Neural cell (in vitro differentiated cells): Measurements from ENCODE around the gene RGL1. TPM values are rescaled to one million over a fixed set of nuclear protein-coding genes. Genes with fewer than 3 reads are reported as not detected.

Source experiments
- H2AFZ ChIP-seq: fragments of 200-600, 300-800 bp; sonication (generic), shearing (Covaris generic); 2 replicates; pipeline ENCODE4 v1.6.0; 2014; ENCODE audit warnings: low read depth, mild to moderate bottlenecking, antibody characterized with exemption, low read length, moderate library complexity
- H3F3A ChIP-seq: fragments of 200-600 bp; shearing (Covaris generic); 2 replicates; pipeline ENCODE4 v1.6.1; 2016; ENCODE audit warnings: mild to moderate bottlenecking, moderate library complexity, mixed read lengths, antibody characterized with exemption, low read length; ENCODE audit not compliant: insufficient read depth, poor library complexity, severe bottlenecking
- H3K27ac ChIP-seq: fragments of 200-600, 300-800 bp; sonication (generic), shearing (Covaris generic); 2 replicates; pipeline ENCODE4 v1.5.1; 2014; ENCODE audit warnings: mild to moderate bottlenecking, low read length, moderate library complexity
- H3K27me3 ChIP-seq: fragments of 300-800, 200-600 bp; sonication (generic), shearing (Covaris generic); 2 replicates; pipeline ENCODE4 v1.6.0; 2014; ENCODE audit warnings: mild to moderate bottlenecking, low read depth, low read length, moderate library complexity; ENCODE audit not compliant: insufficient read depth
- H3K36me3 ChIP-seq: fragments of 300-800, 200-600 bp; sonication (generic), shearing (Covaris generic); 2 replicates; pipeline ENCODE4 v1.5.1; 2014; ENCODE audit warnings: mild to moderate bottlenecking, antibody characterized with exemption, low read length, moderate library complexity; ENCODE audit not compliant: insufficient read depth
- H3K4me2 ChIP-seq: fragments of 300-800, 200-600 bp; sonication (generic), shearing (Covaris generic); 2 replicates; pipeline ENCODE4 v1.6.0; 2014; ENCODE audit warnings: mild to moderate bottlenecking, low read length
- H3K4me3 ChIP-seq: fragments of 300-800, 200-600 bp; sonication (generic), shearing (Covaris generic); 2 replicates; pipeline ENCODE4 v1.5.1; 2014; ENCODE audit warnings: mild to moderate bottlenecking, low read length, moderate library complexity
- H3K79me2 ChIP-seq: fragments of 200-600 bp; shearing (Covaris generic); replicated peaks from 2 replicates; pipeline ENCODE4 v1.6.0; 2014; ENCODE audit warnings: mild to moderate bottlenecking, low read length, moderate library complexity; ENCODE audit not compliant: insufficient read depth
- H3K9ac ChIP-seq: fragments of 300-800, 200-600 bp; sonication (generic), shearing (Covaris generic); 2 replicates; pipeline ENCODE4 v1.6.1; 2016; ENCODE audit warnings: mild to moderate bottlenecking, low read length, mixed read lengths
- H3K9me2 ChIP-seq: fragments of 200-600 bp; shearing (Covaris generic); 2 replicates; pipeline ENCODE4 v1.6.1; 2016; ENCODE audit warnings: mild to moderate bottlenecking, low read length, mixed read lengths; ENCODE audit not compliant: insufficient read depth
- H3K9me3 ChIP-seq: fragments of 200-600, 300-800 bp; sonication (generic), shearing (Covaris generic); 2 replicates; pipeline ENCODE4 v1.6.1; 2016; ENCODE audit warnings: mild to moderate bottlenecking, mixed run types, low read length, moderate library complexity, mixed read lengths
- H4K20me1 ChIP-seq: fragments of 200-600 bp; shearing (Covaris generic); 2 replicates; pipeline ENCODE4 v1.6.1; 2016; ENCODE audit warnings: mild to moderate bottlenecking, mixed run types; ENCODE audit not compliant: insufficient read depth
- CTCF ChIP-seq: fragments of 450-650 bp; IDR thresholded peaks from 2 replicates; pipeline ENCODE4 v1.5.1; 2014; ENCODE audit warnings: antibody characterized with exemption, mild to moderate bottlenecking, moderate library complexity; ENCODE audit not compliant: poor library complexity, severe bottlenecking
- EP300 ChIP-seq: fragments of 450-650 bp; conservative IDR thresholded peaks from 2 replicates; pipeline ENCODE4 v1.6.1; 2014; ENCODE audit warnings: antibody characterized with exemption, mild to moderate bottlenecking, moderate library complexity; ENCODE audit not compliant: poor library complexity, severe bottlenecking
- EZH2 ChIP-seq: fragments of 200-600, 300-800 bp; shearing (Covaris generic), sonication (generic); IDR thresholded peaks from 2 replicates; pipeline ENCODE4 v1.6.1; 2014; ENCODE audit warnings: antibody characterized with exemption, low read length, borderline replicate concordance, mild to moderate bottlenecking; ENCODE audit not compliant: insufficient read depth, poor library complexity, severe bottlenecking
- POLR2AphosphoS5 ChIP-seq: IDR thresholded peaks from 2 replicates; pipeline ENCODE4 v1.6.1; 2012
- RAD21 ChIP-seq: fragments of 450-650 bp; conservative IDR thresholded peaks from 2 replicates; pipeline ENCODE4 v1.6.1; 2014; ENCODE audit warnings: antibody characterized with exemption, mild to moderate bottlenecking, moderate library complexity
- SMC3 ChIP-seq: fragments of 450-650 bp; conservative IDR thresholded peaks from 2 replicates; pipeline ENCODE4 v1.6.1; 2014; ENCODE audit warnings: antibody characterized with exemption, mild to moderate bottlenecking, moderate library complexity; ENCODE audit not compliant: poor library complexity
- TAF1 ChIP-seq: IDR thresholded peaks from 2 replicates; pipeline ENCODE4 v1.6.1; 2012; ENCODE audit warnings: low read depth
- polyA plus RNA-seq: library from polyadenylated mRNA; depleted of rRNA; stranded (reverse); fragments of >200 nt; gene quantifications from 2 replicates; pipeline ENCODE4 v1.2.3, GENCODE V29; 2014
- TF ChIP-seq, protein P1 (sequence below): IDR thresholded peaks from 2 replicates; pipeline ENCODE4 v1.6.1; 2012; ENCODE audit warnings: borderline replicate concordance

The RGL1 gene
- polyA plus RNA-seq, 1 donor from 2014 or later, result 14.7 TPM

- no peak overlapping the region for H3K27ac ChIP-seq
- no peaks in the 10 kb centered on the region for H3K36me3 ChIP-seq
- no peaks in the 10 kb centered on the region for H4K20me1 ChIP-seq
- no peak overlapping the region for H2AFZ ChIP-seq
- H3K9ac ChIP-seq, result no peak overlapping the region
- TF ChIP-seq EP300 (no peak), SMC3 (no peak), RAD21 (no peak), EZH2 (no peak), TAF1 (no peak)
- TF ChIP-seq, protein P1, sequence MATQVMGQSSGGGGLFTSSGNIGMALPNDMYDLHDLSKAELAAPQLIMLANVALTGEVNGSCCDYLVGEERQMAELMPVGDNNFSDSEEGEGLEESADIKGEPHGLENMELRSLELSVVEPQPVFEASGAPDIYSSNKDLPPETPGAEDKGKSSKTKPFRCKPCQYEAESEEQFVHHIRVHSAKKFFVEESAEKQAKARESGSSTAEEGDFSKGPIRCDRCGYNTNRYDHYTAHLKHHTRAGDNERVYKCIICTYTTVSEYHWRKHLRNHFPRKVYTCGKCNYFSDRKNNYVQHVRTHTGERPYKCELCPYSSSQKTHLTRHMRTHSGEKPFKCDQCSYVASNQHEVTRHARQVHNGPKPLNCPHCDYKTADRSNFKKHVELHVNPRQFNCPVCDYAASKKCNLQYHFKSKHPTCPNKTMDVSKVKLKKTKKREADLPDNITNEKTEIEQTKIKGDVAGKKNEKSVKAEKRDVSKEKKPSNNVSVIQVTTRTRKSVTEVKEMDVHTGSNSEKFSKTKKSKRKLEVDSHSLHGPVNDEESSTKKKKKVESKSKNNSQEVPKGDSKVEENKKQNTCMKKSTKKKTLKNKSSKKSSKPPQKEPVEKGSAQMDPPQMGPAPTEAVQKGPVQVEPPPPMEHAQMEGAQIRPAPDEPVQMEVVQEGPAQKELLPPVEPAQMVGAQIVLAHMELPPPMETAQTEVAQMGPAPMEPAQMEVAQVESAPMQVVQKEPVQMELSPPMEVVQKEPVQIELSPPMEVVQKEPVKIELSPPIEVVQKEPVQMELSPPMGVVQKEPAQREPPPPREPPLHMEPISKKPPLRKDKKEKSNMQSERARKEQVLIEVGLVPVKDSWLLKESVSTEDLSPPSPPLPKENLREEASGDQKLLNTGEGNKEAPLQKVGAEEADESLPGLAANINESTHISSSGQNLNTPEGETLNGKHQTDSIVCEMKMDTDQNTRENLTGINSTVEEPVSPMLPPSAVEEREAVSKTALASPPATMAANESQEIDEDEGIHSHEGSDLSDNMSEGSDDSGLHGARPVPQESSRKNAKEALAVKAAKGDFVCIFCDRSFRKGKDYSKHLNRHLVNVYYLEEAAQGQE, result no peak
- no peaks in the 10 kb centered on the region for H3K79me2 ChIP-seq
- H3K4me2 ChIP-seq, result no peak overlapping the region
- H3K9me3 ChIP-seq, result no peaks in the 10 kb centered on the region
- no peak overlapping the region for H3K4me3 ChIP-seq
- H3K27me3 ChIP-seq, result no peaks in the 10 kb centered on the region
- no peaks in the 10 kb centered on the region for H3F3A ChIP-seq
- H3K9me2 ChIP-seq, result no peaks in the 10 kb centered on the region
Measured at GRCh38 chr1:183814121-183814681, 9.3 kb downstream of the RGL1 start.

GRCh38 chr1:183816110-183816509, 11.2 kb downstream of the RGL1 start:
- H3K9ac ChIP-seq, result no peak overlapping the region
- H3K4me2 ChIP-seq, result no peak overlapping the region
- no peaks in the 10 kb centered on the region for H3K79me2 ChIP-seq
- no peak overlapping the region for H2AFZ ChIP-seq
- no peaks in the 10 kb centered on the region for H3K9me2 ChIP-seq
- no peaks in the 10 kb centered on the region for H3K9me3 ChIP-seq
- H3K36me3 ChIP-seq, result no peaks in the 10 kb centered on the region
- no peaks in the 10 kb centered on the region for H4K20me1 ChIP-seq
- no peak overlapping the region for H3K4me3 ChIP-seq
- TF ChIP-seq, protein P1, result no peak
- TF ChIP-seq TAF1, result no peak
- no peak for TF ChIP-seq RAD21
- no peak for TF ChIP-seq EP300
- TF ChIP-seq SMC3, result no peak
- TF ChIP-seq POLR2AphosphoS5, result no peak
- TF ChIP-seq EZH2, result no peak
- no peak for TF ChIP-seq CTCF
- no peak overlapping the region for H3K27ac ChIP-seq
- H3K27me3 ChIP-seq, result no peaks in the 10 kb centered on the region
- H3F3A ChIP-seq, result no peaks in the 10 kb centered on the region
